Right hindlimb (tissue), 1 donor: Measurements from ENCODE around the gene TRIM43B.
"Not testable (repeated sequence)": the region's sequence is repeated elsewhere in the genome, so short reads cannot be mapped to it uniquely, and the experiment has no call there.

Experiments used
- DNase-seq: peaks from one replicate; pipeline ENCODE4 v3.0.0-alpha.2; 2018

TRIM43B gene

GRCh38 chr2:95433373-95433772 is 51.2 kb downstream of the TRIM43B start:
- DNase-seq = not testable (repeated sequence)

GRCh38 chr2:95429748-95430467 is 54.6 kb downstream of the TRIM43B start:
- DNase-seq = not testable (repeated sequence)

- not testable (repeated sequence) for DNase-seq
Observed at GRCh38 chr2:95427196-95427867, 57.2 kb downstream of the TRIM43B start.
